Mononuclear cell (primary cell): ENCODE data around the gene NAV1. TPM values are rescaled to one million over a fixed set of nuclear protein-coding genes. Genes with fewer than 3 reads are reported as not detected.

Source experiments
- H3K27me3 ChIP-seq: 2 replicates; pipeline ENCODE4 v1.6.0; 2011; ENCODE audit warnings: low read length, control low read depth; ENCODE audit not compliant: insufficient read depth
- H3K4me1 ChIP-seq: 2 replicates; pipeline ENCODE4 v1.5.1; 2011; ENCODE audit warnings: mild to moderate bottlenecking, low read length, control low read depth; ENCODE audit not compliant: insufficient read depth
- H3K4me3 ChIP-seq: 2 replicates; pipeline ENCODE4 v1.5.1; 2011; ENCODE audit warnings: mild to moderate bottlenecking, low read length, moderate library complexity
- H3K9me3 ChIP-seq: 2 replicates; pipeline ENCODE4 v1.5.1; 2011; ENCODE audit warnings: low read depth, mild to moderate bottlenecking, control low read depth, low read length
- total RNA-seq: library from RNA; depleted of rRNA; stranded (reverse); fragments of >200 nt; gene quantifications from one replicate; pipeline ENCODE4 v1.2.3, GENCODE V29; 2012

NAV1 gene
- total RNA-seq, 1 donor, result 1.5 TPM

DNA sequence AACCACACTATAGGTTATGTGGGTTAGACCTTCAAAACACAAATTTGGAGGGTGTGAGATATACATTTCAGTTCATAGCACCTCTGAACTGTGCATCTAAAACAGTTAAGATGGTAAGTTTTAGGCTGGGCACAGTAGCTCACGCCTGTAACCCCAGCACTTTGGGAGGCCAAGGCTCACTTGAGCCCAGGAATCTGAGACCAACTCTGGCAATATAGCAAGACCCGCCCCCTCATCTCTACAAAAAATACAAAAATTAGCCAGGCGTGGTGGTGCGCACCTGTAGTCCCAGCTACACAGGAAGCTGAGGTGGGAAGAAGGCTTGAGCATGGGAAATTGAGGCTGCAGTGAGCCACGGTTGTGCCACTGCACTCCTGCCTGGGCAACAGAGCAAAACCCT lies 47.9 kb downstream of the NAV1 start:
- Histone ChIP-seq H3K27me3 (no peaks in the 10 kb centered on the region), H3K4me3 (no peak overlapping the region), H3K9me3 (no peaks in the 10 kb centered on the region), H3K4me1 (peaks cover 8% of the 10 kb centered on the region)

DNA sequence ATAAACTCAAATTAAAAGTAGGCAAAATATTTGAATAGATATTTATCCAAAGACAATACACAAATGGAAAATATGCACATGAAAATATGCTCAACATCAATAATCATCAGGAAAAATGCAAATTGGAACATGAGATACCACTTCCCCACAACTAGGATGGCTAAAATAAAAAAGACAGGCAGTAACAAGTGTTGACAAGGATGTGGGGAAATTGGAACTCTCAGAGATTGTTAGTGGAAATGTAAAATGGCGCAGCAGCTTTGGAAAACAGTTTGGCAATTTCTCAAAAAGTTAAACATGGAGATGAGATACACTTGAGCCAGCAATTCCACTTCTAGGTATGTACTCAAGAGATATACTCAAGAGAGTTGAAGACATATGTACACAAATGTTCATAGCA lies 48.8 kb downstream of the NAV1 start:
- peaks cover 13% of the 10 kb centered on the region for H3K4me1 ChIP-seq
- no peak overlapping the region for H3K4me3 ChIP-seq
- no peaks in the 10 kb centered on the region for H3K27me3 ChIP-seq
- H3K9me3 ChIP-seq, result no peaks in the 10 kb centered on the region

Other genes with a start within 250 kb of the NAV1 start
- 0.10 TPM for gene TNNT2, start 161.4 kb upstream of the NAV1 start, total RNA-seq
- gene LAD1, start 139.8 kb upstream of the NAV1 start, total RNA-seq, result not detected
- gene TNNI1, start 117.4 kb upstream of the NAV1 start, total RNA-seq, result not detected
- gene PHLDA3, start 69.9 kb upstream of the NAV1 start, total RNA-seq, result 0.31 TPM
- gene CSRP1, start 32.0 kb upstream of the NAV1 start, total RNA-seq, result 41.2 TPM